Neural cell (in vitro differentiated cells): ENCODE data around the gene TRAF5.

ENCODE experiments used
- EP300 ChIP-seq: fragments of 450-650 bp; conservative IDR thresholded peaks from 2 replicates; pipeline ENCODE4 v1.6.1; 2014; ENCODE audit warnings: antibody characterized with exemption, mild to moderate bottlenecking, moderate library complexity; ENCODE audit not compliant: poor library complexity, severe bottlenecking
- EZH2 ChIP-seq: fragments of 200-600, 300-800 bp; shearing (Covaris generic), sonication (generic); IDR thresholded peaks from 2 replicates; pipeline ENCODE4 v1.6.1; 2014; ENCODE audit warnings: antibody characterized with exemption, low read length, borderline replicate concordance, mild to moderate bottlenecking; ENCODE audit not compliant: insufficient read depth, poor library complexity, severe bottlenecking
- MXI1 ChIP-seq: fragments of 450-650 bp; conservative IDR thresholded peaks from 2 replicates; pipeline ENCODE4 v1.6.1; 2014; ENCODE audit warnings: antibody characterized with exemption, mild to moderate bottlenecking; ENCODE audit not compliant: poor library complexity, severe bottlenecking
- POLR2AphosphoS5 ChIP-seq: IDR thresholded peaks from 2 replicates; pipeline ENCODE4 v1.6.1; 2012
- RAD21 ChIP-seq: fragments of 450-650 bp; conservative IDR thresholded peaks from 2 replicates; pipeline ENCODE4 v1.6.1; 2014; ENCODE audit warnings: antibody characterized with exemption, mild to moderate bottlenecking, moderate library complexity
- SMC3 ChIP-seq: fragments of 450-650 bp; conservative IDR thresholded peaks from 2 replicates; pipeline ENCODE4 v1.6.1; 2014; ENCODE audit warnings: antibody characterized with exemption, mild to moderate bottlenecking, moderate library complexity; ENCODE audit not compliant: poor library complexity
- TAF1 ChIP-seq: IDR thresholded peaks from 2 replicates; pipeline ENCODE4 v1.6.1; 2012; ENCODE audit warnings: low read depth
- TF ChIP-seq, protein P1 (sequence below): fragments of 450-650 bp; IDR thresholded peaks from 2 replicates; pipeline ENCODE4 v1.5.1; 2014; ENCODE audit warnings: antibody characterized with exemption, mild to moderate bottlenecking, moderate library complexity; ENCODE audit not compliant: poor library complexity, severe bottlenecking
- TF ChIP-seq, protein P2 (sequence below): IDR thresholded peaks from 2 replicates; pipeline ENCODE4 v1.6.1; 2012; ENCODE audit warnings: borderline replicate concordance

DNA sequence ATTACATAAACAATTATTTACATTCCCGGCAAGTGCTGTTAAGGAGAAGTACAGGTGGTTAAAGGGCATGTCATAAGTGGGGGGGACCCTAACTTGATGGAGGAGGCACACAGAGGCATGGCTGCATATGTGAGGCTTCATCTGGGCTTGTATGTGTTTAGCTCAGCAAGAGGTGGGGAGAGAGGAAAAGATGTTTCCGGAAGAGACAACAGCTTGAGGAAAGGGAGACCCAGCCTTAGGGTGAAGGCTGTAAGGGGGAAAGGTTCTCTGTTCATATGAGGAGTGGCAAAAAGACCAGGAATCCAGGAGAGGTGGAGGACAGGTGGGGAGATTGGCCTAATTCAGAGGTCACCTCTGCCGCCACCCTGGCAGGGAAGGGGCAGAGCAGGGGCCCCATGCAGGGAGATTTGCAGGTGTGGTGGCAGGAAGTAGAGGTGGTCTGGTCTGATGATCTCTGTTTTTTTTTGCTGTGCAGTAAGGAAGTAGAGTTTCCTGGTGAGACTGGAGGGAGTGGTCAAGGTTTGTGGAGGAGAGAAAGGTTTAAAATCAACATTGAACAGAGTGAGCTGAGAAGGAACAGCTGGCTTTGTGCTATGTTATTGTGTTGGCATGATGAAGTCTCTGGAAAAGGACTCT is 9.0 kb downstream of the TRAF5 start:
- TF ChIP-seq, protein P1, sequence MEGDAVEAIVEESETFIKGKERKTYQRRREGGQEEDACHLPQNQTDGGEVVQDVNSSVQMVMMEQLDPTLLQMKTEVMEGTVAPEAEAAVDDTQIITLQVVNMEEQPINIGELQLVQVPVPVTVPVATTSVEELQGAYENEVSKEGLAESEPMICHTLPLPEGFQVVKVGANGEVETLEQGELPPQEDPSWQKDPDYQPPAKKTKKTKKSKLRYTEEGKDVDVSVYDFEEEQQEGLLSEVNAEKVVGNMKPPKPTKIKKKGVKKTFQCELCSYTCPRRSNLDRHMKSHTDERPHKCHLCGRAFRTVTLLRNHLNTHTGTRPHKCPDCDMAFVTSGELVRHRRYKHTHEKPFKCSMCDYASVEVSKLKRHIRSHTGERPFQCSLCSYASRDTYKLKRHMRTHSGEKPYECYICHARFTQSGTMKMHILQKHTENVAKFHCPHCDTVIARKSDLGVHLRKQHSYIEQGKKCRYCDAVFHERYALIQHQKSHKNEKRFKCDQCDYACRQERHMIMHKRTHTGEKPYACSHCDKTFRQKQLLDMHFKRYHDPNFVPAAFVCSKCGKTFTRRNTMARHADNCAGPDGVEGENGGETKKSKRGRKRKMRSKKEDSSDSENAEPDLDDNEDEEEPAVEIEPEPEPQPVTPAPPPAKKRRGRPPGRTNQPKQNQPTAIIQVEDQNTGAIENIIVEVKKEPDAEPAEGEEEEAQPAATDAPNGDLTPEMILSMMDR = no peak
- TF ChIP-seq EZH2 = no peak
- TF ChIP-seq POLR2AphosphoS5 = no peak
- no peak for TF ChIP-seq TAF1
- TF ChIP-seq, protein P2, sequence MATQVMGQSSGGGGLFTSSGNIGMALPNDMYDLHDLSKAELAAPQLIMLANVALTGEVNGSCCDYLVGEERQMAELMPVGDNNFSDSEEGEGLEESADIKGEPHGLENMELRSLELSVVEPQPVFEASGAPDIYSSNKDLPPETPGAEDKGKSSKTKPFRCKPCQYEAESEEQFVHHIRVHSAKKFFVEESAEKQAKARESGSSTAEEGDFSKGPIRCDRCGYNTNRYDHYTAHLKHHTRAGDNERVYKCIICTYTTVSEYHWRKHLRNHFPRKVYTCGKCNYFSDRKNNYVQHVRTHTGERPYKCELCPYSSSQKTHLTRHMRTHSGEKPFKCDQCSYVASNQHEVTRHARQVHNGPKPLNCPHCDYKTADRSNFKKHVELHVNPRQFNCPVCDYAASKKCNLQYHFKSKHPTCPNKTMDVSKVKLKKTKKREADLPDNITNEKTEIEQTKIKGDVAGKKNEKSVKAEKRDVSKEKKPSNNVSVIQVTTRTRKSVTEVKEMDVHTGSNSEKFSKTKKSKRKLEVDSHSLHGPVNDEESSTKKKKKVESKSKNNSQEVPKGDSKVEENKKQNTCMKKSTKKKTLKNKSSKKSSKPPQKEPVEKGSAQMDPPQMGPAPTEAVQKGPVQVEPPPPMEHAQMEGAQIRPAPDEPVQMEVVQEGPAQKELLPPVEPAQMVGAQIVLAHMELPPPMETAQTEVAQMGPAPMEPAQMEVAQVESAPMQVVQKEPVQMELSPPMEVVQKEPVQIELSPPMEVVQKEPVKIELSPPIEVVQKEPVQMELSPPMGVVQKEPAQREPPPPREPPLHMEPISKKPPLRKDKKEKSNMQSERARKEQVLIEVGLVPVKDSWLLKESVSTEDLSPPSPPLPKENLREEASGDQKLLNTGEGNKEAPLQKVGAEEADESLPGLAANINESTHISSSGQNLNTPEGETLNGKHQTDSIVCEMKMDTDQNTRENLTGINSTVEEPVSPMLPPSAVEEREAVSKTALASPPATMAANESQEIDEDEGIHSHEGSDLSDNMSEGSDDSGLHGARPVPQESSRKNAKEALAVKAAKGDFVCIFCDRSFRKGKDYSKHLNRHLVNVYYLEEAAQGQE = no peak
- TF ChIP-seq EP300 = no peak
- no peak for TF ChIP-seq MXI1
- TF ChIP-seq RAD21 = no peak
- TF ChIP-seq SMC3 = no peak
